SK-N-SH treated with all-trans-retinoic acid at 6 μM for 48 hours (cell line): ENCODE data around the gene FAM120AOS.

Experiments
- ATAC-seq: fragments of 200-7000 bp; cut with Tn5 transposase; 3 replicates; pipeline ENCODE4 v1.9.1; 2020; ENCODE audit warnings: mild to moderate bottlenecking, moderate library complexity
- ARNTL ChIP-seq: fragments of 450-650 bp; formaldehyde crosslinking; IDR thresholded peaks from 2 replicates; pipeline ENCODE4 v1.5.0; 2020; ENCODE audit warnings: low read depth, mild to moderate bottlenecking, moderate library complexity, borderline replicate concordance
- BACH2 ChIP-seq: fragments of 250-450 bp; sonication (Bioruptor Pico); IDR thresholded peaks from 2 replicates; pipeline ENCODE4 v1.9.0; 2021; ENCODE audit warnings: mild to moderate bottlenecking, borderline replicate concordance
- CSDC2 ChIP-seq: fragments of 250-450 bp; sonication (Bioruptor Pico); IDR thresholded peaks from 2 replicates; pipeline ENCODE4 v1.5.0; 2020; ENCODE audit warnings: mild to moderate bottlenecking, moderate library complexity
- ESRRG ChIP-seq: fragments of 250-450 bp; sonication (Bioruptor Pico); IDR thresholded peaks from 2 replicates; pipeline ENCODE4 v1.6.1; 2021; ENCODE audit warnings: mild to moderate bottlenecking
- GLIS3 ChIP-seq: fragments of 250-450 bp; sonication (Bioruptor Pico); IDR thresholded peaks from 2 replicates; pipeline ENCODE4 v1.5.0; 2020; ENCODE audit warnings: mild to moderate bottlenecking, moderate library complexity
- ISL1 ChIP-seq: fragments of 250-450 bp; sonication (Bioruptor Pico); IDR thresholded peaks from 2 replicates; pipeline ENCODE4 v2.1.2; 2022; ENCODE audit warnings: mild to moderate bottlenecking, moderate library complexity
- OSR1 ChIP-seq: fragments of 250-450 bp; sonication (Bioruptor Pico); IDR thresholded peaks from 2 replicates; pipeline ENCODE4 v1.8.0; 2022; ENCODE audit warnings: moderate library complexity, mild to moderate bottlenecking, inconsistent platforms
- PPARA ChIP-seq: fragments of 250-450 bp; sonication (Bioruptor Pico); IDR thresholded peaks from 2 replicates; pipeline ENCODE4 v1.5.0; 2020; ENCODE audit warnings: mild to moderate bottlenecking, borderline replicate concordance
- RARB ChIP-seq: fragments of 250-450 bp; sonication (Bioruptor Pico); IDR thresholded peaks from 2 replicates; pipeline ENCODE4 v1.8.0; 2021; ENCODE audit warnings: mild to moderate bottlenecking, moderate library complexity
- SNAI2 ChIP-seq: fragments of 250-450 bp; sonication (Bioruptor Pico); IDR thresholded peaks from 2 replicates; pipeline ENCODE4 v1.5.0; 2020; ENCODE audit warnings: mild to moderate bottlenecking, moderate library complexity
- TCF4 ChIP-seq: fragments of 250-450 bp; sonication (Bioruptor Pico); IDR thresholded peaks from 2 replicates; pipeline ENCODE4 v1.8.0; 2021; ENCODE audit warnings: mild to moderate bottlenecking, moderate library complexity, borderline replicate concordance
- TOX ChIP-seq: fragments of 250-450 bp; sonication (Bioruptor Pico); IDR thresholded peaks from 2 replicates; pipeline ENCODE4 v1.8.0; 2021; ENCODE audit warnings: mild to moderate bottlenecking, moderate library complexity, borderline replicate concordance
- ZC3H10 ChIP-seq: fragments of 250-450 bp; sonication (Bioruptor Pico); IDR thresholded peaks from 2 replicates; pipeline ENCODE4 v1.5.1; 2021; ENCODE audit warnings: mild to moderate bottlenecking, moderate library complexity
- ZFP30 ChIP-seq: fragments of 450-650 bp; formaldehyde crosslinking; IDR thresholded peaks from 2 replicates; pipeline ENCODE4 v1.5.0; 2022; ENCODE audit warnings: mild to moderate bottlenecking, moderate library complexity
- ZNF565 ChIP-seq: fragments of 450-650 bp; formaldehyde crosslinking; conservative IDR thresholded peaks from 2 replicates; pipeline ENCODE4 v1.5.0; 2020; ENCODE audit warnings: low read depth, mild to moderate bottlenecking, moderate library complexity
- TF ChIP-seq, protein P1 (sequence below): fragments of 250-450 bp; sonication (Bioruptor Pico); IDR thresholded peaks from 2 replicates; pipeline ENCODE4 v1.5.0; 2020; ENCODE audit warnings: mild to moderate bottlenecking, moderate library complexity
- TF ChIP-seq, protein P2 (sequence below): fragments of 250-450 bp; sonication (Bioruptor Pico); IDR thresholded peaks from 2 replicates; pipeline ENCODE4 v1.5.1; 2020; ENCODE audit warnings: low read depth, mild to moderate bottlenecking, moderate library complexity
- TF ChIP-seq, protein P3 (sequence below): fragments of 250-450 bp; sonication (Bioruptor Pico); IDR thresholded peaks from 2 replicates; pipeline ENCODE4 v1.8.0; 2021; ENCODE audit warnings: low read depth, mild to moderate bottlenecking, moderate library complexity, borderline replicate concordance
- TF ChIP-seq, protein P4 (sequence below): fragments of 250-450 bp; sonication (Bioruptor Pico); IDR thresholded peaks from 2 replicates; pipeline ENCODE4 v1.8.0; 2020; ENCODE audit warnings: mild to moderate bottlenecking, moderate library complexity, borderline replicate concordance
- TF ChIP-seq, protein P5 (sequence below): fragments of 250-450 bp; sonication (Bioruptor Pico); IDR thresholded peaks from 2 replicates; pipeline ENCODE4 v1.5.1; 2021; ENCODE audit warnings: mild to moderate bottlenecking, moderate library complexity

FAM120AOS gene

DNA sequence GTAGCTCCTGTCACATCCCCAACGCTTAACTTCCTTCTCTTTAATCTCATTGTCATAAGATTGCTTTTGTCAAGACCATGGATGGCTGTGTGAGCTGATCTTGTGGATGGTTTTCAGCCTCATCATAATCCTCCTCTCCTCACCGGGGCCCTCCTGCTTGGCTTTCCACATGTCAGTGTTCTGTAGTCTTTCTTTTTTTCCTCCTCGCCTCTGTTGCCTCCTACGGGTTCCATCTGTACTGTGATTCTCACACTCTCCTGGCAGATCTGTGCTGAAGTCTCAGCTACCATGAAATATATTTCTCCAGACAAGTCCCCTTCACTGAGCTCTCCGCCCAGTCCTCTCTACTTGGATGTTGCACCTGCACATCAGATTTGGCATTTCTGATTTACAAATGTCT, 34.9 kb upstream of the FAM120AOS start:
- TF ChIP-seq GLIS3 (CRISPR knock-in tag) (no peak), ARNTL (CRISPR knock-in tag) (no peak), ZFP30 (CRISPR knock-in tag) (no peak), ZNF565 (CRISPR knock-in tag) (no peak), BACH2 (no peak), TOX (no peak), OSR1 (CRISPR knock-in tag) (no peak), ZC3H10 (no peak), CSDC2 (CRISPR knock-in tag) (no peak), RARB (CRISPR knock-in tag) (no peak), ISL1 (CRISPR knock-in tag) (no peak)
- TF ChIP-seq, protein P1, sequence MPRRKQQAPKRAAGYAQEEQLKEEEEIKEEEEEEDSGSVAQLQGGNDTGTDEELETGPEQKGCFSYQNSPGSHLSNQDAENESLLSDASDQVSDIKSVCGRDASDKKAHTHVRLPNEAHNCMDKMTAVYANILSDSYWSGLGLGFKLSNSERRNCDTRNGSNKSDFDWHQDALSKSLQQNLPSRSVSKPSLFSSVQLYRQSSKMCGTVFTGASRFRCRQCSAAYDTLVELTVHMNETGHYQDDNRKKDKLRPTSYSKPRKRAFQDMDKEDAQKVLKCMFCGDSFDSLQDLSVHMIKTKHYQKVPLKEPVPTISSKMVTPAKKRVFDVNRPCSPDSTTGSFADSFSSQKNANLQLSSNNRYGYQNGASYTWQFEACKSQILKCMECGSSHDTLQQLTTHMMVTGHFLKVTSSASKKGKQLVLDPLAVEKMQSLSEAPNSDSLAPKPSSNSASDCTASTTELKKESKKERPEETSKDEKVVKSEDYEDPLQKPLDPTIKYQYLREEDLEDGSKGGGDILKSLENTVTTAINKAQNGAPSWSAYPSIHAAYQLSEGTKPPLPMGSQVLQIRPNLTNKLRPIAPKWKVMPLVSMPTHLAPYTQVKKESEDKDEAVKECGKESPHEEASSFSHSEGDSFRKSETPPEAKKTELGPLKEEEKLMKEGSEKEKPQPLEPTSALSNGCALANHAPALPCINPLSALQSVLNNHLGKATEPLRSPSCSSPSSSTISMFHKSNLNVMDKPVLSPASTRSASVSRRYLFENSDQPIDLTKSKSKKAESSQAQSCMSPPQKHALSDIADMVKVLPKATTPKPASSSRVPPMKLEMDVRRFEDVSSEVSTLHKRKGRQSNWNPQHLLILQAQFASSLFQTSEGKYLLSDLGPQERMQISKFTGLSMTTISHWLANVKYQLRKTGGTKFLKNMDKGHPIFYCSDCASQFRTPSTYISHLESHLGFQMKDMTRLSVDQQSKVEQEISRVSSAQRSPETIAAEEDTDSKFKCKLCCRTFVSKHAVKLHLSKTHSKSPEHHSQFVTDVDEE, result no peak
- TF ChIP-seq, protein P2, sequence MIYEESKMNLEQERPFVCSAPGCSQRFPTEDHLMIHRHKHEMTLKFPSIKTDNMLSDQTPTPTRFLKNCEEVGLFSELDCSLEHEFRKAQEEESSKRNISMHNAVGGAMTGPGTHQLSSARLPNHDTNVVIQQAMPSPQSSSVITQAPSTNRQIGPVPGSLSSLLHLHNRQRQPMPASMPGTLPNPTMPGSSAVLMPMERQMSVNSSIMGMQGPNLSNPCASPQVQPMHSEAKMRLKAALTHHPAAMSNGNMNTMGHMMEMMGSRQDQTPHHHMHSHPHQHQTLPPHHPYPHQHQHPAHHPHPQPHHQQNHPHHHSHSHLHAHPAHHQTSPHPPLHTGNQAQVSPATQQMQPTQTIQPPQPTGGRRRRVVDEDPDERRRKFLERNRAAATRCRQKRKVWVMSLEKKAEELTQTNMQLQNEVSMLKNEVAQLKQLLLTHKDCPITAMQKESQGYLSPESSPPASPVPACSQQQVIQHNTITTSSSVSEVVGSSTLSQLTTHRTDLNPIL (CRISPR knock-in tag), result no peak
- TF ChIP-seq, all 23 proteins: peak for 0
- ATAC-seq, result no peak

DNA sequence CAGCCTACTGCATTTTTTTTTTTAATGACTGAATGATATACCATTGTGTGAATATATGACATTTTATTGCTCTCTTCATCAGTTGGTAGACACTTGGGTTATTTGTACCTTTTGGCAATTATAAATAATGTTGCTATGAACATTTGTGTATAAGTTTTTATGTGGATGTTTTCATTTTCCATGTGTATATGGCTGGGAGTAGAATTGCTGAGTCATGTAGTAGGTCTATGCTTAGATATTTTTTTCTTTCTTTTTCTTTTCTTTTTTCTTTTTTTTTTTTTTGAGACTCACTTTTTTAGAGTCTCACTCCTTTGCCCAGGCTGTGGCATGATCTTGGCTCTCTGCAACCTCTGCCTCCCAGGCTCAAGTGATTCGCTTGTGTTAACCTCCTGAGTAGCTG, 32.9 kb upstream of the FAM120AOS start:
- ATAC-seq, result no peak
- no peak for TF ChIP-seq TOX
- TF ChIP-seq BACH2, result no peak
- TF ChIP-seq, protein P2 (CRISPR knock-in tag), result no peak
- TF ChIP-seq, protein P3, sequence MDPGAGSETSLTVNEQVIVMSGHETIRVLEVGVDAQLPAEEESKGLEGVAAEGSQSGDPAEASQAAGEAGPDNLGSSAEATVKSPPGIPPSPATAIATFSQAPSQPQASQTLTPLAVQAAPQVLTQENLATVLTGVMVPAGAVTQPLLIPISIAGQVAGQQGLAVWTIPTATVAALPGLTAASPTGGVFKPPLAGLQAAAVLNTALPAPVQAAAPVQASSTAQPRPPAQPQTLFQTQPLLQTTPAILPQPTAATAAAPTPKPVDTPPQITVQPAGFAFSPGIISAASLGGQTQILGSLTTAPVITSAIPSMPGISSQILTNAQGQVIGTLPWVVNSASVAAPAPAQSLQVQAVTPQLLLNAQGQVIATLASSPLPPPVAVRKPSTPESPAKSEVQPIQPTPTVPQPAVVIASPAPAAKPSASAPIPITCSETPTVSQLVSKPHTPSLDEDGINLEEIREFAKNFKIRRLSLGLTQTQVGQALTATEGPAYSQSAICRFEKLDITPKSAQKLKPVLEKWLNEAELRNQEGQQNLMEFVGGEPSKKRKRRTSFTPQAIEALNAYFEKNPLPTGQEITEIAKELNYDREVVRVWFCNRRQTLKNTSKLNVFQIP (CRISPR knock-in tag), result no peak
- TF ChIP-seq ZFP30 (CRISPR knock-in tag), result no peak
- TF ChIP-seq, protein P4, sequence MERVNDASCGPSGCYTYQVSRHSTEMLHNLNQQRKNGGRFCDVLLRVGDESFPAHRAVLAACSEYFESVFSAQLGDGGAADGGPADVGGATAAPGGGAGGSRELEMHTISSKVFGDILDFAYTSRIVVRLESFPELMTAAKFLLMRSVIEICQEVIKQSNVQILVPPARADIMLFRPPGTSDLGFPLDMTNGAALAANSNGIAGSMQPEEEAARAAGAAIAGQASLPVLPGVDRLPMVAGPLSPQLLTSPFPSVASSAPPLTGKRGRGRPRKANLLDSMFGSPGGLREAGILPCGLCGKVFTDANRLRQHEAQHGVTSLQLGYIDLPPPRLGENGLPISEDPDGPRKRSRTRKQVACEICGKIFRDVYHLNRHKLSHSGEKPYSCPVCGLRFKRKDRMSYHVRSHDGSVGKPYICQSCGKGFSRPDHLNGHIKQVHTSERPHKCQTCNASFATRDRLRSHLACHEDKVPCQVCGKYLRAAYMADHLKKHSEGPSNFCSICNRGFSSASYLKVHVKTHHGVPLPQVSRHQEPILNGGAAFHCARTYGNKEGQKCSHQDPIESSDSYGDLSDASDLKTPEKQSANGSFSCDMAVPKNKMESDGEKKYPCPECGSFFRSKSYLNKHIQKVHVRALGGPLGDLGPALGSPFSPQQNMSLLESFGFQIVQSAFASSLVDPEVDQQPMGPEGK (CRISPR knock-in tag), result no peak
- TF ChIP-seq PPARA (CRISPR knock-in tag), result no peak
- no peak for TF ChIP-seq CSDC2 (CRISPR knock-in tag)
- no peak for TF ChIP-seq GLIS3 (CRISPR knock-in tag)
- no peak for TF ChIP-seq TCF4 (CRISPR knock-in tag)
- TF ChIP-seq ZNF565 (CRISPR knock-in tag), result no peak
- TF ChIP-seq ARNTL (CRISPR knock-in tag), result no peak

DNA sequence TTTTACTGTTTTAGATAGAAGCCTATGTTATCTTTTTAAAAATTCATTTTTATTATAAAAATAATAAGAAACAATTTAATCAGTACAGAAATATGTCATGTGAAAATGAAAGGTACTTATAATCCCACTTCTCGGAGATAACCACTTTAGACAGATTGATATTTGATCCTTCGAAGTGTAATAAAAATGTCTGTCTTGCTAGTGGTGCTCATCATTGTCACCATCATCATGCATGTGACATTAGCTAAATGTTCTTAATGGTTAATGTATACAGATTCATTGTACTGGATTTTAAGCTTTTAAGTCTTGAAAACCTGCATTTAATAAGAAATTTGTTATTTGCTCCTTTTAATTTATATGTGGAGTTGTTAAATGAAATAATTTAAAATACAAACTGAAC, 30.1 kb upstream of the FAM120AOS start:
- TF ChIP-seq, protein P5, sequence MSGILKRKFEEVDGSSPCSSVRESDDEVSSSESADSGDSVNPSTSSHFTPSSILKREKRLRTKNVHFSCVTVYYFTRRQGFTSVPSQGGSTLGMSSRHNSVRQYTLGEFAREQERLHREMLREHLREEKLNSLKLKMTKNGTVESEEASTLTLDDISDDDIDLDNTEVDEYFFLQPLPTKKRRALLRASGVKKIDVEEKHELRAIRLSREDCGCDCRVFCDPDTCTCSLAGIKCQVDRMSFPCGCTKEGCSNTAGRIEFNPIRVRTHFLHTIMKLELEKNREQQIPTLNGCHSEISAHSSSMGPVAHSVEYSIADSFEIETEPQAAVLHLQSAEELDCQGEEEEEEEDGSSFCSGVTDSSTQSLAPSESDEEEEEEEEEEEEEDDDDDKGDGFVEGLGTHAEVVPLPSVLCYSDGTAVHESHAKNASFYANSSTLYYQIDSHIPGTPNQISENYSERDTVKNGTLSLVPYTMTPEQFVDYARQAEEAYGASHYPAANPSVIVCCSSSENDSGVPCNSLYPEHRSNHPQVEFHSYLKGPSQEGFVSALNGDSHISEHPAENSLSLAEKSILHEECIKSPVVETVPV (CRISPR knock-in tag), result no peak
- TF ChIP-seq, protein P3 (CRISPR knock-in tag), result no peak
- TF ChIP-seq CSDC2 (CRISPR knock-in tag) (no peak), SNAI2 (CRISPR knock-in tag) (no peak), RARB (CRISPR knock-in tag) (no peak), PPARA (CRISPR knock-in tag) (no peak), ARNTL (CRISPR knock-in tag) (no peak), ZFP30 (CRISPR knock-in tag) (no peak), ESRRG (CRISPR knock-in tag) (no peak)
- TF ChIP-seq, protein P2 (CRISPR knock-in tag), result no peak
- TF ChIP-seq, protein P4 (CRISPR knock-in tag), result no peak
- TF ChIP-seq, all 23 proteins: peak for 0

More for the DNA sequence above, 30.1 kb upstream of the FAM120AOS start:
- ATAC-seq, result no peak
